Stimulated activated CD4-positive, alpha-beta T cell treated with anti-CD3 and anti-CD28 coated beads, Interleukin-2, amount 100 ng/mL, for 24 hours (primary cell): Measurements from ENCODE around the gene CDH23.

ENCODE experiments used
- DNase-seq, 2 donors: peaks; one replicate each; pipeline ENCODE4 v3.0.0-alpha.2; 2020

CDH23 gene

GRCh38 chr10:71810048-71810750 is 413.5 kb downstream of the CDH23 start:
- no peak for DNase-seq

GRCh38 chr10:71811351-71811750 is 414.6 kb downstream of the CDH23 start:
- DNase-seq, result no peak

- DNase-seq, result peak; percentile 85 to 88
Observed at GRCh38 chr10:71812016-71812912, 415.5 kb downstream of the CDH23 start.

- DNase-seq, result no peak
Observed at GRCh38 chr10:71812913-71813590, 416.3 kb downstream of the CDH23 start.

GRCh38 chr10:71814922-71815411 is 418.2 kb downstream of the CDH23 start:
- no peak for DNase-seq

- DNase-seq, result no peak
Observed at GRCh38 chr10:71815515-71816130, 418.9 kb downstream of the CDH23 start.

- no peak for DNase-seq
Observed at GRCh38 chr10:71816421-71816851, 419.7 kb downstream of the CDH23 start.

GRCh38 chr10:71816936-71817618 is 420.4 kb downstream of the CDH23 start:
- DNase-seq, result no peak

- DNase-seq, result no peak
Observed at GRCh38 chr10:71817831-71818655, 421.3 kb downstream of the CDH23 start.

GRCh38 chr10:71818674-71819260 is 422.0 kb downstream of the CDH23 start:
- no peak for DNase-seq

GRCh38 chr10:71819441-71819861 is 422.7 kb downstream of the CDH23 start:
- DNase-seq, result no peak

- no peak for DNase-seq
Observed at GRCh38 chr10:71819985-71820384, 423.3 kb downstream of the CDH23 start.

GRCh38 chr10:71820966-71821365 is 424.2 kb downstream of the CDH23 start:
- DNase-seq, result no peak

GRCh38 chr10:71821909-71822763 is 425.4 kb downstream of the CDH23 start:
- DNase-seq, result no peak

- no peak for DNase-seq
Observed at GRCh38 chr10:71823356-71823755, 426.6 kb downstream of the CDH23 start.

- no peak for DNase-seq
Observed at GRCh38 chr10:71824333-71824732, 427.6 kb downstream of the CDH23 start.

GRCh38 chr10:71825217-71825616 is 428.5 kb downstream of the CDH23 start:
- DNase-seq, result no peak

- no peak for DNase-seq
Observed at GRCh38 chr10:71827852-71828251, 431.1 kb downstream of the CDH23 start.

GRCh38 chr10:71828702-71829101 is 432.0 kb downstream of the CDH23 start:
- no peak for DNase-seq

GRCh38 chr10:71829171-71829570 is 432.5 kb downstream of the CDH23 start:
- DNase-seq, result no peak
